Measurements from ENCODE around the gene ARHGAP1. TPM values are rescaled to one million over a fixed set of nuclear protein-coding genes. Genes with fewer than 3 reads are reported as not detected.

ARHGAP1 gene
- total RNA-seq, 3 donors from 2014 or later: 76.4 to 95.2 (median 90.6) TPM

DNA sequence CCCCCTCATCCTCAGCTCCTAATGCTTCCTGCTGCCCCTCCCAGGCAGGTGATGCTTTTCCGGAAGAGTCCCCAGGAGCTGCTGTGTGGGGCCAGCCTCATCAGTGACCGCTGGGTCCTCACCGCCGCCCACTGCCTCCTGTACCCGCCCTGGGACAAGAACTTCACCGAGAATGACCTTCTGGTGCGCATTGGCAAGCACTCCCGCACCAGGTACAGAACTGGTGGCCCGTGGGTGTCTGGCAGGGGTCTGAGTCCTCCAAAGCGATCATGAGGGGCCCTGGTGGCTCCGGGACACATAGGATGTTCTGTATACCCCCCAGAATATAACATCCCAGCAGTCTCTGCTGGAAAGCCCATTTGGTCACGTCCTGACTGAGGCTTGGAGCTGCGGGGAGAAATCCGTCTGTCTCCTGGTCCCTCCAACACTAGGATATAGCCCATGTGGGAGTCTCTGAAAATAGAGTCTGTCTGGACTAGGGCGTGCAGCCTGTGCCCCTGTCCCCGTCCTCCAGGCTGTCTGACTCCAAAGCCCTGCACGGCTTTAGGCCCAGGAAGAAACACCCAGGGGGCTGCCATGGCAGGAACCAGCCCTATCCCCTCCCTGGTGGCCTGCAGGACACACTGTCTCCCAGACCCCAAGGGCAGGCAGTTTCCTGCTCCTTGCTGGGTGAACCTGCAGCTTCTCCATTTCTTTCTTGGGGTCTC, 27.7 kb upstream of the ARHGAP1 start:
- Histone ChIP-seq H3K4me1 (ENCODE audit: low read depth) (no peaks in the 10 kb centered on the region), H3K36me3 (ENCODE audit: low read depth) (no peaks in the 10 kb centered on the region), H3K4me3 (no peak overlapping the region), H3K9me3 (no peaks in the 10 kb centered on the region)
- intact Hi-C loops (cut with DNase I, micrococcal nuclease): no loop called here
- TF ChIP-seq, protein P1, sequence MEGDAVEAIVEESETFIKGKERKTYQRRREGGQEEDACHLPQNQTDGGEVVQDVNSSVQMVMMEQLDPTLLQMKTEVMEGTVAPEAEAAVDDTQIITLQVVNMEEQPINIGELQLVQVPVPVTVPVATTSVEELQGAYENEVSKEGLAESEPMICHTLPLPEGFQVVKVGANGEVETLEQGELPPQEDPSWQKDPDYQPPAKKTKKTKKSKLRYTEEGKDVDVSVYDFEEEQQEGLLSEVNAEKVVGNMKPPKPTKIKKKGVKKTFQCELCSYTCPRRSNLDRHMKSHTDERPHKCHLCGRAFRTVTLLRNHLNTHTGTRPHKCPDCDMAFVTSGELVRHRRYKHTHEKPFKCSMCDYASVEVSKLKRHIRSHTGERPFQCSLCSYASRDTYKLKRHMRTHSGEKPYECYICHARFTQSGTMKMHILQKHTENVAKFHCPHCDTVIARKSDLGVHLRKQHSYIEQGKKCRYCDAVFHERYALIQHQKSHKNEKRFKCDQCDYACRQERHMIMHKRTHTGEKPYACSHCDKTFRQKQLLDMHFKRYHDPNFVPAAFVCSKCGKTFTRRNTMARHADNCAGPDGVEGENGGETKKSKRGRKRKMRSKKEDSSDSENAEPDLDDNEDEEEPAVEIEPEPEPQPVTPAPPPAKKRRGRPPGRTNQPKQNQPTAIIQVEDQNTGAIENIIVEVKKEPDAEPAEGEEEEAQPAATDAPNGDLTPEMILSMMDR (IDR thresholded peaks at IDR 0.05): no peak
- no peak for ATAC-seq
- DNase-seq: no peak

DNA sequence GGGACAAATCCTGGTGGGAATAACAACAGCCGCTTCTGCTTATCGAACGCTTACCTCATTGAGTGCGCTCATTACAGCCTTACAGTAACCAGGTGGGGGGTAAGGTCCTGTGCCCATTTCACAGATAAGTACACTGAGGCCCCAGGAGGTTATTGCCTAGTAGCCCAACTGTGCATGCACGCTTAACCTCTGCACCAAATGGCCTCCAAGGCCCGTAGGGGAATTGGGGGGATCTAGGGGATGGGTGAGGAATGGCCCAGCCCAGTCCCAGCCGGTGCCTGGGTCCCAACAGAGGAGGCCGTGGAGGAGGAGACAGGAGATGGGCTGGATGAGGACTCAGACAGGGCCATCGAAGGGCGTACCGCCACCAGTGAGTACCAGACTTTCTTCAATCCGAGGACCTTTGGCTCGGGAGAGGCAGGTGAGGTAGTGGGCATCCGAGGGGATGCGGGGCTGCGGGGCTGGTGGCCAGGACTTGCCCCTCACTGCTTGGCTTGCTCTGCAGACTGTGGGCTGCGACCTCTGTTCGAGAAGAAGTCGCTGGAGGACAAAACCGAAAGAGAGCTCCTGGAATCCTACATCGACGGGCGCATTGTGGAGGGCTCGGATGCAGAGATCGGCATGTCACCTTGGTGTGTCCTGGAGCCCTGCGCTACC, 25.9 kb upstream of the ARHGAP1 start:
- intact Hi-C loops (cut with DNase I, micrococcal nuclease): no loop called here
- H3K9me3 ChIP-seq: no peaks in the 10 kb centered on the region
- H3K4me1 ChIP-seq (ENCODE audit: low read depth): no peaks in the 10 kb centered on the region
- DNase-seq (no peak), ATAC-seq (no peak)
- H3K4me3 ChIP-seq: no peak overlapping the region
- no peaks in the 10 kb centered on the region for H3K36me3 ChIP-seq (ENCODE audit: low read depth)
- TF ChIP-seq, protein P1 (IDR thresholded peaks at IDR 0.05): no peak

DNA sequence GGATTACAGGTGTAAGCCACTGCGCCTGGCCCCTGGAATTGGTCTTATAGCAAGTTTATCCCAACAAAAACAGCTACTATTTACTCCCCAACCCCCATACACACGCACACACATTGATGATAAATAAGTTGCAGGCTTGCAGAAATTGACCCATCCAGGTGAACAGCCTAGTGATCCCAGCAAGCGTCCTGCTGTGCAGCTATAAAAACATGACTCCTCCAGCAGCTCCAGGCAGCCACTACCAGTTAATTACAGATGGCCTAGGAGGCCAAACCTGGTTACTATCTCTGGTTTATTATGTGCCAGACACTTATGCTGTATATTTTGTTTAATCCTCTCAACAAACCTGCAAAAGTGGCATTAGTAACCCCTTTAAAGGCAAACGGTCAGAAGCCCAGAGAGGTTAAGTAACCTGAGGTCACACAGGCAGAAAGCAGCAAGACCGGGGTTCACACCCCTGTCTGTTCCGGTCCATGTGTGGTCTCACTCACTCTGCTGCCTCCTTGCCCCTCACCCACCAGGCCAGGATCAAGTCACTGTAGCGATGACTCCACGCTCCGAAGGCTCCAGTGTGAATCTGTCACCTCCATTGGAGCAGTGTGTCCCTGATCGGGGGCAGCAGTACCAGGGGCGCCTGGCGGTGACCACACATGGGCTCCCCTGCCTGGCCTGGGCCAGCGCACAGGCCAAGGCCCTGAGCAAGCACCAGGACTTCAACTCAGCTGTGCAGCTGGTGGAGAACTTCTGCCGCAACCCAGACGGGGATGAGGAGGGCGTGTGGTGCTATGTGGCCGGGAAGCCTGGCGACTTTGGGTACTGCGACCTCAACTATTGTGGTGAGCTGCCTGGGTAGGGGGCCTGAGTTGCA, 25.2 kb upstream of the ARHGAP1 start:
- TF ChIP-seq, protein P1 (IDR thresholded peaks at IDR 0.05): no peak
- Histone ChIP-seq H3K36me3 (ENCODE audit: low read depth) (no peaks in the 10 kb centered on the region), H3K4me1 (ENCODE audit: low read depth) (no peaks in the 10 kb centered on the region), H3K9me3 (no peaks in the 10 kb centered on the region), H3K4me3 (no peak overlapping the region)
- intact Hi-C loops (cut with DNase I, micrococcal nuclease): no loop called here
- ATAC-seq (no peak), DNase-seq (no peak)

DNA sequence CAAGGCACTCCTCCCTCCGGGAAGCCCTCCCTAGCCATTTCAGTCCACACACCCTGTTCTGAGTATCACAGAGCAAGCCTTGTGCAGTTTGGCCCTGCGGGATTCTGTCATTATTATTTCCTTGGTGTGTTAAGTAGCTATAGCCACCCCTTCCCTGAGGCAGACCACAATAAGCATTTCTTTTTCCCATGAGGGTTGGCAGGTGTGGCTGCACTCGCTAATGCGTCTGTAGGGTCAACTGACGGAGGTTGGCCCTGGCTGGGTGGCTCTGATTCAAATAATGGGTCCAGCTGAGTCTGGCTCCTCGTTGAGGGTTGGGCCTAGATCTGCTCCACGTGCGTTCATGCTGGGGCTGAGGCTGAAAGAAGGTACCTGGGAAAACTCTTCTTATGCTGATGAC, 23.7 kb upstream of the ARHGAP1 start:
- no peaks in the 10 kb centered on the region for H3K9me3 ChIP-seq
- TF ChIP-seq, protein P1 (IDR thresholded peaks at IDR 0.05): no peak
- DNase-seq (no peak), ATAC-seq (no peak)
- no peaks in the 10 kb centered on the region for H3K4me1 ChIP-seq (ENCODE audit: low read depth)
- intact Hi-C loops (cut with DNase I, micrococcal nuclease): no loop called here
- H3K36me3 ChIP-seq (ENCODE audit: low read depth): no peaks in the 10 kb centered on the region
- H3K4me3 ChIP-seq: no peak overlapping the region

DNA sequence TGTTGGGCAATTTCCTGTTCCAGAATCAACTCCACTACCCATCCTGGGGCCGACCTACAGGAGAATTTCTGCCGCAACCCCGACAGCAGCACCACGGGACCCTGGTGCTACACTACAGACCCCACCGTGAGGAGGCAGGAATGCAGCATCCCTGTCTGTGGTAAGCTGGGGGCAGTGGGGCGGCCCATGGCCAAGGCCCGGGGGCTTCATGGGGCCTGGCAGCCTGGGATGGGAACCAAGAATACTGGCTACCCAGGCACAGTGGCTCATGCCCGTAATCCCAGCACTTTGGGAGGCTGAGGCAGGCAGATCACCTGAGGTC, 22.9 kb upstream of the ARHGAP1 start:
- Histone ChIP-seq H3K9me3 (no peaks in the 10 kb centered on the region), H3K4me1 (ENCODE audit: low read depth) (peaks cover under 1% of the 10 kb centered on the region), H3K36me3 (ENCODE audit: low read depth) (no peaks in the 10 kb centered on the region), H3K4me3 (no peak overlapping the region)
- DNase-seq (no peak), ATAC-seq (no peak)
- intact Hi-C loops (cut with DNase I, micrococcal nuclease): no loop called here
- TF ChIP-seq, protein P1 (IDR thresholded peaks at IDR 0.05): no peak
